Measurements from ENCODE around the gene GLT8D2.

DNA sequence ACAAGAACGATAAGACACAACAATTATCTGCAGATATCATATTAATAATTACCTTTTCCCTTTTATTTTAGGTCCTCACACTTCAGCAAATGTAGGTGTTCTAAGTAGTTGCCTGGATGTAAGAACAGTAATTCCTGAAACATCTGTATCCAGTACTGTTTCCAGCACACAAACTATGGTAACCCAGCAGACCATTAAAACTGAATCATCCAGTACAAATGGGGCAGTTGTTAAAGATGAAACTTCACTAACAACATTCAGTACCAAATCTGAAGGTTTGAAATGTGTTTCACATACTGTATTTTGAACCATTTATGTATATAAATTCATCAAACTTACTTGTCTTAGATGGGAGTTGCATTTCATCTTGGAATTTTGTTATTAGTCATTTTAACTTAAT is 45.3 kb upstream of the GLT8D2 start:
- no peak for TF ChIP-seq ZSCAN21 (CRISPR knock-in tag; IDR thresholded peaks at IDR 0.05; ENCODE audit: borderline replicate concordance)
- TF ChIP-seq POLR2A (IDR thresholded peaks at IDR 0.05; ENCODE audit: insufficient read depth in 1 of 2, low read depth in 2 of 2, low read length in 2 of 2), result no peak
- no peak for TF ChIP-seq DMAP1 (CRISPR knock-in tag; IDR thresholded peaks at IDR 0.05)
